Measurements from ENCODE around the gene DNAJC6. TPM values are rescaled to one million over a fixed set of nuclear protein-coding genes. Genes with fewer than 3 reads are reported as not detected.

The DNAJC6 gene
- total RNA-seq (5.8 TPM), polyA plus RNA-seq (ENCODE audit: insufficient read depth, low read depth, low replicate concordance) (2.9 TPM)
- long read RNA-seq, donor 1, result 0 reads
- long read RNA-seq, donor 2, result 0 reads
- long read RNA-seq, donor 3, result 0 reads
- long read RNA-seq, donor 4, result 0 reads
- long read RNA-seq, donor 5, result 0 reads
- long read RNA-seq, donor 6, result 0 reads
- long read RNA-seq, donor 7, result 0 reads
- long read RNA-seq, donor 8, result 0 reads
- long read RNA-seq, donor 9, result 0 reads
- long read RNA-seq, donor 10, result 0 reads

GRCh38 chr1:65309304-65310077 lies at the start of gene DNAJC6:
DNAJC6 (plus strand) TSS chr1:65309543; CDS start chr1:65309746, 203 bp downstream.
- Histone ChIP-seq H3K4me3 (ENCODE audit: low read length in 3 of 3) (peak within 1 kb of the TSS; percentile 2 to 59 (median 50)), H3K27ac (ENCODE audit: low read depth in 2 of 2, low read length in 2 of 2) (peak within 1 kb of the TSS in 1 of 2 donors; percentile 27), H3K9ac (ENCODE audit: low read length in 3 of 3) (no peak within 1 kb of the TSS), H3K36me3 (ENCODE audit: control insufficient read depth in 2 of 3, insufficient read depth in 3 of 3, low read length in 3 of 3) (no peaks in the 10 kb centered on the region), H3K27me3 (ENCODE audit: control insufficient read depth, insufficient read depth, low read length) (no peaks in the 10 kb centered on the region), H3K9me3 (ENCODE audit: control insufficient read depth in 2 of 3, insufficient read depth in 1 of 3, low read length in 3 of 3) (no peaks in the 10 kb centered on the region), H3K4me1 (ENCODE audit: control insufficient read depth in 2 of 3, insufficient read depth in 2 of 3, low read depth in 1 of 3, low read length in 3 of 3) (peaks cover 0 to 3% (median 0%) of the 10 kb centered on the region in 3 donors)
- DNase-seq (peak; percentile 87 to 94 (median 90)), FAIRE-seq (no peak)
- TF ChIP-seq CTCF (IDR thresholded peaks at IDR 0.05; ENCODE audit: borderline replicate concordance, extremely low read depth, insufficient read depth), result no peak
- intact Hi-C loops (cut with DNase I), result no loop called here

GRCh38 chr1:65259816-65260215 lies 49.5 kb upstream of the DNAJC6 start:
- no peaks in the 10 kb centered on the region for H3K36me3 ChIP-seq (ENCODE audit: control insufficient read depth in 2 of 3, insufficient read depth in 3 of 3, low read length in 3 of 3)
- no peak for FAIRE-seq
- H3K27ac ChIP-seq (ENCODE audit: low read depth in 2 of 2, low read length in 2 of 2), result no peak overlapping the region
- H3K4me3 ChIP-seq (ENCODE audit: low read length in 3 of 3), result no peak overlapping the region
- no peak for TF ChIP-seq CTCF (IDR thresholded peaks at IDR 0.05; ENCODE audit: borderline replicate concordance, extremely low read depth, insufficient read depth)
- no peaks in the 10 kb centered on the region for H3K9me3 ChIP-seq (ENCODE audit: control insufficient read depth in 2 of 3, insufficient read depth in 1 of 3, low read length in 3 of 3)
- no peak for DNase-seq
- peaks cover 4% of the 10 kb centered on the region for H3K27me3 ChIP-seq (ENCODE audit: control insufficient read depth, insufficient read depth, low read length)
- H3K9ac ChIP-seq (ENCODE audit: low read length in 3 of 3), result no peak overlapping the region
- peaks cover 3 to 8% (median 7%) of the 10 kb centered on the region in 3 donors for H3K4me1 ChIP-seq (ENCODE audit: control insufficient read depth in 2 of 3, insufficient read depth in 2 of 3, low read depth in 1 of 3, low read length in 3 of 3)
- intact Hi-C loops (cut with DNase I), result no loop called here

GRCh38 chr1:65260851-65261473 lies 48.4 kb upstream of the DNAJC6 start:
- H3K27me3 ChIP-seq (ENCODE audit: control insufficient read depth, insufficient read depth, low read length), result peaks cover 5% of the 10 kb centered on the region
- no peak for TF ChIP-seq CTCF (IDR thresholded peaks at IDR 0.05; ENCODE audit: borderline replicate concordance, extremely low read depth, insufficient read depth)
- no peak overlapping the region for H3K4me3 ChIP-seq (ENCODE audit: low read length in 3 of 3)
- peaks cover 0 to 3% (median 0%) of the 10 kb centered on the region in 3 donors for H3K4me1 ChIP-seq (ENCODE audit: control insufficient read depth in 2 of 3, insufficient read depth in 2 of 3, low read depth in 1 of 3, low read length in 3 of 3)
- intact Hi-C loops (cut with DNase I), result no loop called here
- H3K9me3 ChIP-seq (ENCODE audit: control insufficient read depth in 2 of 3, insufficient read depth in 1 of 3, low read length in 3 of 3), result no peaks in the 10 kb centered on the region
- DNase-seq, result no peak
- no peak overlapping the region for H3K27ac ChIP-seq (ENCODE audit: low read depth in 2 of 2, low read length in 2 of 2)
- no peak for FAIRE-seq
- H3K9ac ChIP-seq (ENCODE audit: low read length in 3 of 3), result no peak overlapping the region
- no peaks in the 10 kb centered on the region for H3K36me3 ChIP-seq (ENCODE audit: control insufficient read depth in 2 of 3, insufficient read depth in 3 of 3, low read length in 3 of 3)
